ENCODE data around the gene SNAP29. TPM values are rescaled to one million over a fixed set of nuclear protein-coding genes. Genes with fewer than 3 reads are reported as not detected.
"Not testable (repeated sequence)": the region's sequence is repeated elsewhere in the genome, so short reads cannot be mapped to it uniquely, and the experiment has no call there.

The SNAP29 gene
- total and polyA plus RNA-seq, 12 donors: 15.1 to 76.5 (median 24.7) TPM

- WGBS, 4 donors: 92 to 97% (median 95%) methylated on average over 5 of the region's 5 CpGs
Measured at GRCh38 chr22:20822240-20822639, 36.6 kb upstream of the SNAP29 start.

GRCh38 chr22:20823264-20823663, 35.5 kb upstream of the SNAP29 start:
- Histone ChIP-seq H3K4me3 (no peak overlapping the region), H3K4me1 (replicated peaks in 1 of 2) (no peaks in the 10 kb centered on the region), H3K27ac (no peak overlapping the region), H3K27me3 (no peaks in the 10 kb centered on the region), H3K36me3 (replicated peaks in 1 of 2) (peaks cover 0 to 32% of the 10 kb centered on the region in 2 donors), H3K9me3 (replicated peaks in 1 of 3) (no peaks in the 10 kb centered on the region)
- no peak for DNase-seq
- 94 to 98% (median 97%) methylated on average over 1 of the region's 1 CpG for WGBS, 4 donors
- intact Hi-C loops (cut with DNase I): no loop called here
- TF ChIP-seq CTCF (IDR thresholded peaks at IDR 0.05) (no peak), POLR2A (IDR thresholded peaks at IDR 0.05) (no peak)

More at GRCh38 chr22:20822240-20822639, 36.6 kb upstream of the SNAP29 start:
- Histone ChIP-seq H3K27ac (no peak overlapping the region), H3K36me3 (replicated peaks in 1 of 2) (peaks cover 0 to 40% of the 10 kb centered on the region in 2 donors), H3K27me3 (no peaks in the 10 kb centered on the region), H3K4me1 (replicated peaks in 1 of 2) (no peaks in the 10 kb centered on the region), H3K9me3 (replicated peaks in 1 of 3) (no peaks in the 10 kb centered on the region), H3K4me3 (no peak overlapping the region)
- no peak for DNase-seq
- TF ChIP-seq CTCF (IDR thresholded peaks at IDR 0.05) (no peak), POLR2A (IDR thresholded peaks at IDR 0.05) (no peak)
- intact Hi-C loops (cut with DNase I): no loop called here

DNA sequence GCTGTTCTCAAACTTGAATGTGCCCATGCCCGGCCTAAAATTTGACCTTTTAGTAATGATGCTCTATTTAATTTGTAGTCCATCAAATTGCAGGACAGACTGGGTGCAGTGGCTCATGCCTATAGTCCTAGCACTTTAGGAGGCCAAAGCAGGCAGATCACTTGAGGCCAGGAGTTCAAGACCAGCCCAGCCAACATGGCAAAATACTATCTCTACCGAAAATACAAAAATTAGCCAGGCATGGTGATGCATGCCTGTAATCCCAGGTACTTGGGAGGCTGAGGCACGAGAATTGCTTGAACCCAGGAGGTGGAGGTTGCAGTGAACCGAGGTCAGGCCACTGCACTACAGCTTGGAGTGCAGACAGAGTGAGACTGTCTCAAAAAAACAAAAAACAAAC, 33.6 kb upstream of the SNAP29 start:
- DNase-seq: peak in 1 of 7 donors; percentile 18
- H3K27me3 ChIP-seq; H3K4me3 ChIP-seq; H3K4me1 ChIP-seq (replicated peaks in 1 of 2); H3K9me3 ChIP-seq (replicated peaks in 1 of 3); H3K27ac ChIP-seq; intact Hi-C loops (cut with DNase I): not testable (repeated sequence)
- peaks cover 0 to 12% of the 10 kb centered on the region in 2 donors for H3K36me3 ChIP-seq (replicated peaks in 1 of 2)
- 94 to 99% (median 98%) methylated on average over 4 of the region's 4 CpGs for WGBS, 4 donors

GRCh38 chr22:20825624-20826023, 33.2 kb upstream of the SNAP29 start:
- no peak overlapping the region for H3K27ac ChIP-seq
- 90 to 96% (median 93%) methylated on average over 6 of the region's 6 CpGs for WGBS, 4 donors
- H3K4me3 ChIP-seq: no peak overlapping the region
- intact Hi-C loops (cut with DNase I): no loop called here
- no peaks in the 10 kb centered on the region for H3K4me1 ChIP-seq (replicated peaks in 1 of 2)
- TF ChIP-seq CTCF (IDR thresholded peaks at IDR 0.05): no peak
- no peak for TF ChIP-seq POLR2A (IDR thresholded peaks at IDR 0.05)
- no peaks in the 10 kb centered on the region for H3K27me3 ChIP-seq
- H3K36me3 ChIP-seq (replicated peaks in 1 of 2): peaks cover 0 to 15% of the 10 kb centered on the region in 2 donors
- no peak for DNase-seq
- H3K9me3 ChIP-seq (replicated peaks in 1 of 3): no peaks in the 10 kb centered on the region

DNA sequence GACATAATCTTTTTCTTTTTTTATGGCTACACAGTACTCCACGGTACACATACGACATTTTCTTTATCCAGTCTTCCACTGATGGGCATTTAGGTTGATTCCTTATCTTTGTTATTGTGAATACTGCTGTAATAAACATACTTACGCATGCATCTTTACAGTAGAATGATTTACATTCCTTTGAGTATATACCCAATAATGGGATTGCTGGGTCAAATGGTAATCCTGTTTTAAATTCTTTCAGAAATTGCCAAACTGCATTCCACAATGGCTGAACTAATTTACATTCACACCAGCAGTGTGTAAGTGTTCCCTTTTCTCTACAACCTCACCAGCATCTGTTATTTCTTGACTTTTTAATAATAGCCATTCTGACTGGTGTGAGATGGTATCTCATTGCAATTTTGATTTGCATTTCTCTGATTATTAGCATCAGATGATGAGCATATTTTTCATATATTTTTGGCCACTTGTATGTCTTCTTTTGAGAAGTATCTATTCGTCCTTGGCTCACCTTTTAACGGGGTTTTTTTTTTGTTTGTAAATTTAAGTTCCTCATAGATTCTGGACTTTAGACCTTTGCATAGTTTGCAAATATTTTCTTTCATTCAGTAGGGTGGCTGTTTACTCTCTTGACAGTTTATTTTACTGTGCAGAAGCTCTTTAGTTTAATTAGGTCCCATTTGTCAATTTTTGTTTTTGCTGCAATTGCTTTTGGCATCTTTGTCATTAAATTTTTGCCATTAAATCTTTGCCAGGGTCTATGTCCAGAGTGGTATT, 32.2 kb upstream of the SNAP29 start:
- 95 to 98% (median 96%) methylated on average over 5 of the region's 5 CpGs for WGBS, 4 donors
- H3K4me3 ChIP-seq; H3K27me3 ChIP-seq; H3K27ac ChIP-seq; H3K4me1 ChIP-seq (replicated peaks in 1 of 2); H3K9me3 ChIP-seq (replicated peaks in 1 of 3); intact Hi-C loops (cut with DNase I); DNase-seq: not testable (repeated sequence)
- H3K36me3 ChIP-seq (replicated peaks in 1 of 2): peaks cover 0 to 17% of the 10 kb centered on the region in 2 donors
